ENCODE results near the gene MBD5. TPM values are rescaled to one million over a fixed set of nuclear protein-coding genes. Genes with fewer than 3 reads are reported as not detected.

MBD5 gene
- total RNA-seq, result 10 to 100 TPM; 40.3 to 77.0 (median 50.4) TPM

GRCh38 chr2:148021059-148021861, at the start of gene MBD5:
Gene MBD5 (plus strand): TSS chr2:148021091.
- peak within 1 kb of the TSS; percentile 59 to 99 for H3K4me3 ChIP-seq
- H3K27me3 ChIP-seq, result no peaks in the 10 kb centered on the region
- TF ChIP-seq EP300 (IDR thresholded peaks at IDR 0.05), result no peak
- no peak for TF ChIP-seq POLR2A (IDR thresholded peaks at IDR 0.05)
- no peak for TF ChIP-seq POLR2AphosphoS5 (IDR thresholded peaks at IDR 0.05)
- TF ChIP-seq CTCF (IDR thresholded peaks at IDR 0.05), result no peak
- H3K36me3 ChIP-seq, result no peaks in the 10 kb centered on the region
- WGBS, 2 donors (ENCODE audit: low coverage in 1 of 2), result 0% methylated on average over 2 to 5 of the region's 11 CpGs
- ATAC-seq, result peak; percentile 26
- peaks cover 3 to 59% (median 4%) of the 10 kb centered on the region in 3 donors for H3K4me1 ChIP-seq
- H3K27ac ChIP-seq, result peak within 1 kb of the TSS; percentile 92 to 99 (median 98)
- H3K9me3 ChIP-seq, result no peaks in the 10 kb centered on the region

DNA sequence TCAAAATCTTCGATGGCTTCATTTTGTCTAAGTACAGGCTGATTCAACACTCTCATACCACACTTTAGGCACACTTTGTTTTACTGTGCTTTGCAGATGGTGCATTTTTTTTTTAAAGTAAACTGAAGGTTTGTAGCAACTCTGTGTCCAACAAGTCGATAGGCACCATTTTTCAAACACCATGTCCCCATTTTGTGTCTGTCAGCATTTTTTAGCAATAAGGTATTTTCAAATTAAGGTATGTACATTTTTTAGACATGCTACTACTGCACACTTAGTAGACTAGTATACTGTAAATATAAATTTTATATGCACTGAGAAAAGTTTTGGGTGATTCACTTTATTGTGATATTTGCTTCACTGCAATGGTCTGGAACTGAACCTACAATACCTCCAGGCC, 44.8 kb upstream of the MBD5 start:
- TF ChIP-seq CTCF (IDR thresholded peaks at IDR 0.05) (no peak), POLR2A (IDR thresholded peaks at IDR 0.05) (no peak), EP300 (IDR thresholded peaks at IDR 0.05) (no peak), POLR2AphosphoS5 (IDR thresholded peaks at IDR 0.05) (no peak)
- Histone ChIP-seq H3K36me3 (peaks cover 0 to 12% of the 10 kb centered on the region in 2 donors), H3K27me3 (no peaks in the 10 kb centered on the region), H3K4me1 (peaks cover 0 to 47% (median 0%) of the 10 kb centered on the region in 3 donors), H3K9me3 (no peaks in the 10 kb centered on the region), H3K4me3 (no peak overlapping the region), H3K27ac (no peak overlapping the region)
- 24 to 44% methylated on average over 2 of the region's 2 CpGs for WGBS, 2 donors (ENCODE audit: low coverage in 1 of 2)
- ATAC-seq, result no peak

GRCh38 chr2:147977679-147978078, 43.2 kb upstream of the MBD5 start:
- Histone ChIP-seq H3K9me3 (no peaks in the 10 kb centered on the region), H3K4me1 (peaks cover 0 to 57% (median 4%) of the 10 kb centered on the region in 3 donors), H3K36me3 (peaks cover 0 to 10% of the 10 kb centered on the region in 2 donors), H3K4me3 (no peak overlapping the region), H3K27me3 (no peaks in the 10 kb centered on the region), H3K27ac (no peak overlapping the region)
- WGBS, 2 donors (ENCODE audit: low coverage in 1 of 2), result no CpG with 5 or more reads among the region's 3 CpGs
- TF ChIP-seq CTCF (IDR thresholded peaks at IDR 0.05) (no peak), POLR2A (IDR thresholded peaks at IDR 0.05) (no peak), EP300 (IDR thresholded peaks at IDR 0.05) (no peak), POLR2AphosphoS5 (IDR thresholded peaks at IDR 0.05) (no peak)
- no peak for ATAC-seq

DNA sequence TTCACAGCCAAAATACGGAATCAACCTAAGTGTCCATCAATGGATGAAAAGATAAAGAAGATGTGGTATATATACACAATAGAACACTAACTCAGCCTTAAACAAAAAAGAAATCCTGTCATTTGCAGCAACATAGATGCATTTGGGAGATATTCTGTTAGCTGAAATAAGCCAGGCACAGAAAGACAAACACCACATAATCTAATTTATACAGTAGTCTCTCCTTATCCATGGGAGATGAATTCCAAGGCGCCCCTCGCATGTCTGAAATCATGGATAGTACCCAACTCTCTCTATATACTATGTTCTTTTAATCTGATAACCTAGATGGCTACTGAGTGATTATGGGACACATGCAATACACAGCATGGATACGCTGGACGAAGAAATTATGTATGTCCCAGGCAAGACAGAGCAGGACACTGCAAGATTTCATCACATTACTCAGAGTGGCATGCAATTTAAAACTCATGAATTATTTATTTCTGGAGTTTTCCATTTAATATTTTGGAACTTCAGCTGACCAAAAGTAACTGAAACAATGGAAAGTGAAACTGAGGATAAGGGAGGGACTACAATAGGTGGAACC, 39.9 kb upstream of the MBD5 start:
- H3K36me3 ChIP-seq, result peaks cover 0 to 6% of the 10 kb centered on the region in 2 donors
- peaks cover 0 to 34% (median 4%) of the 10 kb centered on the region in 3 donors for H3K4me1 ChIP-seq
- TF ChIP-seq CTCF (IDR thresholded peaks at IDR 0.05) (no peak), EP300 (IDR thresholded peaks at IDR 0.05) (no peak), POLR2AphosphoS5 (IDR thresholded peaks at IDR 0.05) (no peak), POLR2A (IDR thresholded peaks at IDR 0.05) (no peak)
- WGBS, 2 donors (ENCODE audit: low coverage in 1 of 2), result 90 to 94% methylated on average over 4 to 5 of the region's 5 CpGs
- no peaks in the 10 kb centered on the region for H3K9me3 ChIP-seq
- H3K27ac ChIP-seq, result no peak overlapping the region
- H3K4me3 ChIP-seq, result no peak overlapping the region
- ATAC-seq, result no peak
- no peaks in the 10 kb centered on the region for H3K27me3 ChIP-seq
